SK-N-SH treated with all-trans-retinoic acid at 6 μM for 48 hours (cell line): ENCODE data around the gene DTNB.
A peak's percentile ranks its signal among the peaks of the same experiment; 100 is the strongest.

ENCODE experiments used
- ATAC-seq: fragments of 200-7000 bp; cut with Tn5 transposase; 3 replicates; pipeline ENCODE4 v1.9.1; 2020; ENCODE audit warnings: mild to moderate bottlenecking, moderate library complexity
- ARNTL ChIP-seq: fragments of 450-650 bp; formaldehyde crosslinking; IDR thresholded peaks from 2 replicates; pipeline ENCODE4 v1.5.0; 2020; ENCODE audit warnings: low read depth, mild to moderate bottlenecking, moderate library complexity, borderline replicate concordance
- BACH2 ChIP-seq: fragments of 250-450 bp; sonication (Bioruptor Pico); IDR thresholded peaks from 2 replicates; pipeline ENCODE4 v1.9.0; 2021; ENCODE audit warnings: mild to moderate bottlenecking, borderline replicate concordance
- CREB5 ChIP-seq: fragments of 250-450 bp; sonication (Bioruptor Pico); IDR thresholded peaks from 2 replicates; pipeline ENCODE4 v1.5.1; 2020; ENCODE audit warnings: low read depth, mild to moderate bottlenecking, moderate library complexity
- CSDC2 ChIP-seq: fragments of 250-450 bp; sonication (Bioruptor Pico); IDR thresholded peaks from 2 replicates; pipeline ENCODE4 v1.5.0; 2020; ENCODE audit warnings: mild to moderate bottlenecking, moderate library complexity
- CSRNP3 ChIP-seq: fragments of 250-450 bp; sonication (Bioruptor Pico); IDR thresholded peaks from 2 replicates; pipeline ENCODE4 v1.5.1; 2021; ENCODE audit warnings: mild to moderate bottlenecking, moderate library complexity
- ESRRG ChIP-seq: fragments of 250-450 bp; sonication (Bioruptor Pico); IDR thresholded peaks from 2 replicates; pipeline ENCODE4 v1.6.1; 2021; ENCODE audit warnings: mild to moderate bottlenecking
- GLIS3 ChIP-seq: fragments of 250-450 bp; sonication (Bioruptor Pico); IDR thresholded peaks from 2 replicates; pipeline ENCODE4 v1.5.0; 2020; ENCODE audit warnings: mild to moderate bottlenecking, moderate library complexity
- ISL1 ChIP-seq: fragments of 250-450 bp; sonication (Bioruptor Pico); IDR thresholded peaks from 2 replicates; pipeline ENCODE4 v2.1.2; 2022; ENCODE audit warnings: mild to moderate bottlenecking, moderate library complexity
- OSR1 ChIP-seq: fragments of 250-450 bp; sonication (Bioruptor Pico); IDR thresholded peaks from 2 replicates; pipeline ENCODE4 v1.8.0; 2022; ENCODE audit warnings: moderate library complexity, mild to moderate bottlenecking, inconsistent platforms
- PATZ1 ChIP-seq: fragments of 250-450 bp; sonication (Bioruptor Pico); IDR thresholded peaks from 2 replicates; pipeline ENCODE4 v1.8.0; 2020; ENCODE audit warnings: mild to moderate bottlenecking, moderate library complexity, borderline replicate concordance
- PPARA ChIP-seq: fragments of 250-450 bp; sonication (Bioruptor Pico); IDR thresholded peaks from 2 replicates; pipeline ENCODE4 v1.5.0; 2020; ENCODE audit warnings: mild to moderate bottlenecking, borderline replicate concordance
- RARB ChIP-seq: fragments of 250-450 bp; sonication (Bioruptor Pico); IDR thresholded peaks from 2 replicates; pipeline ENCODE4 v1.8.0; 2021; ENCODE audit warnings: mild to moderate bottlenecking, moderate library complexity
- SNAI2 ChIP-seq: fragments of 250-450 bp; sonication (Bioruptor Pico); IDR thresholded peaks from 2 replicates; pipeline ENCODE4 v1.5.0; 2020; ENCODE audit warnings: mild to moderate bottlenecking, moderate library complexity
- TCF4 ChIP-seq: fragments of 250-450 bp; sonication (Bioruptor Pico); IDR thresholded peaks from 2 replicates; pipeline ENCODE4 v1.8.0; 2021; ENCODE audit warnings: mild to moderate bottlenecking, moderate library complexity, borderline replicate concordance
- TOX ChIP-seq: fragments of 250-450 bp; sonication (Bioruptor Pico); IDR thresholded peaks from 2 replicates; pipeline ENCODE4 v1.8.0; 2021; ENCODE audit warnings: mild to moderate bottlenecking, moderate library complexity, borderline replicate concordance
- TSHZ2 ChIP-seq: fragments of 250-450 bp; sonication (Bioruptor Pico); IDR thresholded peaks from 2 replicates; pipeline ENCODE4 v1.5.0; 2020; ENCODE audit warnings: mild to moderate bottlenecking, moderate library complexity
- ZC3H10 ChIP-seq: fragments of 250-450 bp; sonication (Bioruptor Pico); IDR thresholded peaks from 2 replicates; pipeline ENCODE4 v1.5.1; 2021; ENCODE audit warnings: mild to moderate bottlenecking, moderate library complexity
- ZFP30 ChIP-seq: fragments of 450-650 bp; formaldehyde crosslinking; IDR thresholded peaks from 2 replicates; pipeline ENCODE4 v1.5.0; 2022; ENCODE audit warnings: mild to moderate bottlenecking, moderate library complexity
- ZNF565 ChIP-seq: fragments of 450-650 bp; formaldehyde crosslinking; conservative IDR thresholded peaks from 2 replicates; pipeline ENCODE4 v1.5.0; 2020; ENCODE audit warnings: low read depth, mild to moderate bottlenecking, moderate library complexity
- ZNF70 ChIP-seq: fragments of 450-650 bp; formaldehyde crosslinking; IDR thresholded peaks from 2 replicates; pipeline ENCODE4 v1.5.0; 2020; ENCODE audit warnings: mild to moderate bottlenecking, moderate library complexity
- ZNF8 ChIP-seq: fragments of 450-650 bp; formaldehyde crosslinking; IDR thresholded peaks from 2 replicates; pipeline ENCODE4 v1.5.0; 2020; ENCODE audit warnings: mild to moderate bottlenecking, moderate library complexity

Gene DTNB

GRCh38 chr2:25690058-25690457 is 16.7 kb upstream of the DTNB start:
- peak; percentile 31 for ATAC-seq
- no peak for TF ChIP-seq GLIS3 (CRISPR knock-in tag)
- TF ChIP-seq TOX, result no peak
- no peak for TF ChIP-seq PPARA (CRISPR knock-in tag)
- no peak for TF ChIP-seq OSR1 (CRISPR knock-in tag)
- no peak for TF ChIP-seq ZNF70 (CRISPR knock-in tag)
- no peak for TF ChIP-seq ZFP30
- TF ChIP-seq ESRRG (CRISPR knock-in tag), result no peak
- TF ChIP-seq ZNF8 (CRISPR knock-in tag), result no peak
- no peak for TF ChIP-seq BACH2 (CRISPR knock-in tag)
- TF ChIP-seq RARB, result no peak
- no peak for TF ChIP-seq SNAI2 (CRISPR knock-in tag)
- TF ChIP-seq ZNF565 (CRISPR knock-in tag), result no peak
- TF ChIP-seq TSHZ2 (CRISPR knock-in tag), result no peak
- no peak for TF ChIP-seq TCF4 (CRISPR knock-in tag)
- no peak for TF ChIP-seq PATZ1 (CRISPR knock-in tag)
- no peak for TF ChIP-seq ISL1 (CRISPR knock-in tag)
- no peak for TF ChIP-seq CREB5 (CRISPR knock-in tag)
- TF ChIP-seq ARNTL (CRISPR knock-in tag), result no peak
- no peak for TF ChIP-seq ZC3H10 (CRISPR knock-in tag)

- no peak for ATAC-seq
- TF ChIP-seq PPARA (CRISPR knock-in tag) (no peak), TCF4 (CRISPR knock-in tag) (no peak), TSHZ2 (CRISPR knock-in tag) (no peak), RARB (no peak), BACH2 (CRISPR knock-in tag) (no peak), CREB5 (CRISPR knock-in tag) (no peak), ZNF565 (CRISPR knock-in tag) (no peak), CSRNP3 (no peak), ZC3H10 (CRISPR knock-in tag) (no peak), CSDC2 (CRISPR knock-in tag) (no peak), PATZ1 (CRISPR knock-in tag) (no peak)
Measured at GRCh38 chr2:25688236-25688635, 14.9 kb upstream of the DTNB start.
